ENCODE measurements around the gene TMEM131L.
"Not testable (repeated sequence)": the region's sequence is repeated elsewhere in the genome, so short reads cannot be mapped to it uniquely, and the experiment has no call there.

Gene TMEM131L

DNA sequence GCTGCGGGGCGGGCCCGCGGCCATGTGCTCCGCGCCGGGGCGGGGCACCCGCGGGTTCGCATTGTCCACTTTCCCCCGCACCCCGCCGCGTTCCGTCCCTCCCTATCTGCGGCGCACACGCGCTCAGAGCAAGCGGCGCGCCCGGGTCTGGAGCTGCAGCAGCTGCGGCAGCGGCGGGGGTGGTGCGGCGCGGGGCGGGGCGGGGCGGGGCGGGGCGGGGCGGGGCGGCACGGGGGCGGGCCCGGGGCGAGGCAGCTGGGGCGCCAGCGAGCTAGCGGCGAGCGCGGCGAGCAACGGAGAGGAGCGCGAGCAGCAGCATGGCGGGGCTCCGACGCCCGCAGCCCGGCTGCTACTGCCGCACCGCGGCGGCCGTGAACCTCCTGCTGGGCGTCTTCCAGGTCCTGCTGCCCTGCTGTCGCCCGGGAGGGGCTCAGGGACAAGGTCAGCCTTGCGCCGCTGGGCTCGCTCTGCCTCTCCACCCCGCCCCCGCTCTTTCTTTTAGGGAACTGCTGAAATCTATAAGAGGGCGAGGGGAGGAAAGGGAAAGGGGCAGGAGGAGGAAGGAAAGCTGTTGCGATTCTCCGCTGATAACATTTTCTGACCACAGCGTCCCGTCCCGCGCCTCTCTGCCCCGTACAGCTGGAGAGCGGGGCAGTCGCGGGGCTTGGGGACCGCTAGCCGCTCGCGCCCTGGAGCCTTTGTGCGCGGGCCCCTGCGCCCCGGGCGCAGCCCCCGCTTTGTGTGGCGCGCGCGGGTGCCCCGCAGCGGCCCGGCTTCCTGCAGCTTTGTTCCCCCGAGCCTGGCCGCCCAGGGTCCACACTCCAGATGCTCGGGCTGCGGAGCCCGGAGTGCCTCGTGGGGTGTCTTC lies at the start of gene TMEM131L:
Gene TMEM131L, plus strand, starts transcription at position 280 of the 868 bp plus-strand sequence. Its CDS starts 38 bp downstream, at position 318.
- peak; percentile 71 for DNase-seq

DNA sequence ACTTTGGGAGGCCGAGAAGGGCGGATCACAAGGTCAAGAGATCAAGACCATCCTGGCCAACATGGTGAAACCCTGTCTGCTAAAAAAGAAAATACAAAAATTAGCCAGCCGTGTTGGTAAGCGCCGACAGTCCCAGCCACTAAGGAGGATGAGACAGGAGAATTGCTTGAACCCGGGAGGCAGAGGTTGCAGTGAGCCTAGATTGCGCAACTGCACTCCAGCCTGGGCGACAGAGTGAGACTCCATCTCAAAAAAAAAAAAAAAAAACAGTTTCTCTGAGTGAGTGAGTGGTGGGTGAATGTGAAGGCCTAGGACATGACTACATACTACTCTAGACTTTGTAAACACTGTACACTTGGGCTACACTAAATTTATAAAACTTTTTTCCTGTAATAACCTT lies 49.7 kb upstream of the TMEM131L start:
- not testable (repeated sequence) for DNase-seq

GRCh38 chr4:153418121-153418520 lies 48.0 kb upstream of the TMEM131L start:
- DNase-seq: no peak

DNA sequence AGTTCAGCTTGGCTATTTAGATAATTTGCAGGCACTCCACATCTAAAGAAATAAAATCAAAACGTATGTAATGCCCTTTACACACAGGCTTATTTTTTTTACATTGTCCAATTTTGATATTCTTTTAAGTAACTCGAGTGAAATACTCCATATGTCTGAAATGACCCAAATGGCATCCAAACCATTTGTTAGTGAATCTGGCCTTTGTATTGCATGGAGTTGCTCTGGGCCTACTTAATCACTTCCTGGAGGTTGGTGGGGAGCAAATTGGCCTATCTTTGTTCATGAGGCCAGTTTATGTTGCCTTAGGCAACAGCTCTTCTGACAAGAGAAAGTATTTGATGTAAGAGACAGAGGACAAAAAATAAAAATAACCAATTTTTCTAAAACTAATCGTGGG lies 47.6 kb upstream of the TMEM131L start:
- DNase-seq: no peak

DNA sequence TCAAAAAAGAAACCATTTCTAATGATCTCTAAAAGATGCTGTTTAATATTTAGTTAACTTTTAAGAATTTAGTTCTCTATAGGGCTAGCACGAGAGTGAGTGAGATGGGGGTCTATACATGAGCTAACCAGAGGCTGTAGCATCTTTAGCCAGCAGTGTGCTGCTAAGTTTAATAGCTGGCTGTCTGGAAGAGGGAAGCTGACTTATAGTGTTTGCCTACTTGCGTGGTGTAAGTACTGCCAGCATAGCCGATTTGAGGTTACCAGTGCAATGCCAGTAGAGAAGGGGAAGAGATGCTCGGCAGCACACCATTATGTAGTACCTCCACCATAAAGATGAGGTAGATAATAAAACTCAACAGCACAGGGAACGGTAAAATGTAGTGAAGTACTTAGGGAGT lies 47.1 kb upstream of the TMEM131L start:
- no peak for DNase-seq

- DNase-seq: no peak
Measured at GRCh38 chr4:153419673-153420278, 46.4 kb upstream of the TMEM131L start.

DNA sequence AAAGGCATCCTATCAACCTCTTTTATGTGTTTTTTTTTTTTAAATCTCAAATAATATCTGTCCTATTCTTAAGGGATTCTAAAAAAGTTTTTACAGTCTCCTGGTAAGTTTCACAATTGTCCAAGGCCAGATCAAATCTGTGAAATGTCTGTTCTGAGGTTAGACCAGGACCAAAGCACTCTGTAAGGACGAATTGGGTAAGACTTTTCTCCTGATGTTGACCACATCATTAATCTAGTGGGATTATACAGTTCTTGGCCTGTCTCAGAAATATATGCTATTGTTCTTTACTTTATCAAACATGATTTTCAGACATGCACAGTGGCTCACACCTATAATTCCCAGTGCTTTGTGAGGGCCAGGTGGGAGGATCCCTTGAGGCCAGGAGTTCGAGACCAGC lies 45.8 kb upstream of the TMEM131L start:
- DNase-seq: no peak

GRCh38 chr4:153421941-153422340 lies 44.2 kb upstream of the TMEM131L start:
- no peak for DNase-seq

GRCh38 chr4:153426207-153426885 lies 39.8 kb upstream of the TMEM131L start:
- DNase-seq: no peak

GRCh38 chr4:153427363-153428071 lies 38.6 kb upstream of the TMEM131L start:
- no peak for DNase-seq

DNA sequence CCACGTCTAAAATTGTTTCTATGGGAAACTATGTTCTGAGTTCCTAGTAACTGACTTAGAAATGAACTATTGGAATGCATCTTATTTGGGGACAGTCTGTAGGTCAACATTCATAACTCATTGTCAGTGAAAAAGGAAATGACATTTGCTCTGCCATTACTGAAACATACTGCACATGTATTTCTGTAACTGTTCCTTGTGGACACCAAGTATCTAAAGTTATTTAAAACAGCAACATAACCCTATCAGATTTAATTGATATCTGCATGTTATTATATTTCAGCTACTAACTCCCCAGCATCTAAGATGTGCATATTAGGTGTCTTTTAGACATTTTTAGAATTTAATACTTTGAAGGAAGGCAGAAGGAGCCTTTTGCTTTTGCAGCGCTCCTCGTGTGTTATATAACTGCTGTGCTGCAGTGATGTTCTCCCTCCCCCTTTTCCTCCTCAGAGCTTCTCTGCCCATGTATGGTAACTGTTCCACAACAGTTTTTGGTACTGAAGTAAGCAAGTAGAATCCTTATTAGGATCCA lies 37.2 kb upstream of the TMEM131L start:
- DNase-seq: no peak

DNA sequence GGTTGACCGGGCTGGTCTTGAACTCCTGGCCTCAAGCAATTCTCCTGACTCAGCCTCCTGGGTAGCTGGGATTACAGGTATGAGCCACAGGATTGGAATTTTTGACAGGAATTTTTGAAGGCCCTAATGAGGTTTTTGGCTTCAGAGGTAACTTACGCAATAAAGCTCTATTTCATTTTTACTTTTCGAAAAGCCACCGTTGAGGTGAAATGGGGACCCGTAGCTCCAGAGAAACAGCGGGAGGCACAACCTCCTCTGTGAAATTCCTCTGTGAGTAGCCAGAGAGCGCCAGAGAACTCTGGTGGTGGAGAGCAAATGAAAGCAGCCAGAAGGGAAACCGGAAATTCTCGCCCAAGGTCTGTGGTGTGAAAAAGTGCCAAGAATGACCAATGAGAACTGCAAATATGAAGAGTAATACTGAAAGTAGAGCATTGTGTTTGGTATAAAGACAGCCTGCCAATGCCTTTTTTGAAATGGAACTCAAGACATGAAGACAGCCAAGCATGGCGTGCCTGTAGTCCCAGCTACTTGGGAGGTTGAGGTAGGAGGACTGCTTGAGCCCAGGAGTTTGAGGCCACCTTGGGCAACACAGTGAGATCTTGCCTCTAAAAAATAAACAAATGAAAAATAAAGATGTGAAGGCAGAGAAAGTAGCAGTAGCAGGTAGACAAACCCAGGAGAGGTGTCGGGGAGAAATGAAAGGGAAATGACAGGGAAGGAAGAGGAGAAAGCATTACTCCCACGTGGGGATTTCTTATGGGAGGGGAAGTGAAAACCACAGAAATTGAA lies 33.0 kb upstream of the TMEM131L start:
- DNase-seq: peak; percentile 65

DNA sequence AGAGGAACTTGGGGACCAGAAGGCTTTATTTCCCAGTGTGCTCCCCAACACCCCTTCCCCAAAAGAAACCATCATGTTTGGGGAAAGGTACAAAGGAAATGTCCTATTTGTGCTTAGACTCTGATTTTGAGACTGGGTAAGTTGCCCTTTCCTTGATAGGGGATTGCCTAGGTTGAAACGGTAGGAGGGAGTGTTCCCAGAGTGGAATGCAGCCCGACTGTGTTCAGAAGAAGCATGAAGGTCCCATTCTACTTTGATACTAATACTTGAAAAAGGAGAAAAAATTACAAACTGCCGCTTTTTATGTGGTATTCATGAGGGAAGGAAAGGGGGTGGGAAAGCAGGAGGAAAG lies 32.4 kb upstream of the TMEM131L start:
- DNase-seq: no peak

- no peak for DNase-seq
Measured at GRCh38 chr4:153434190-153434589, 32.0 kb upstream of the TMEM131L start.

GRCh38 chr4:153438916-153439756 lies 27.0 kb upstream of the TMEM131L start:
- DNase-seq: no peak

DNA sequence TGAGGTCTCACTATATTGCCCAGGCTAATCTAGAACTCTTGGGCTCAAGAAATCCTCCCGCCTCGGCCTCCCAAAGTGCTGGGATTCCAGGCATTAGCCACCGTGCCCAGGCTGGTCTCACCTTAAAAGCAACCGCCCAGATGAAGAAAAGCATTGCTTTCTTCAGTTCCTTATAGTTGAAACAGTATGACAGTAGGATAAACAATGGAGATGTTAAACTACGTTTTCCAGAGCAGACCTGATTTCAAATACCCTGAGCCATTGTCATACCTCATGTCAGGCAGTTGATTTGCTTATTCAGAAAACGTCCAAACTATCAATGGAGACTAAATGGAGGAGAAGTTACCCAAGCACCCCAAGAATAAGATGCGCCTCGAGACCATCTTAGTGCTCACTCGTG lies 26.3 kb upstream of the TMEM131L start:
- DNase-seq: no peak

- no peak for DNase-seq
Measured at GRCh38 chr4:153440475-153440874, 25.7 kb upstream of the TMEM131L start.

- DNase-seq: no peak
Measured at GRCh38 chr4:153447175-153447905, 18.8 kb upstream of the TMEM131L start.

DNA sequence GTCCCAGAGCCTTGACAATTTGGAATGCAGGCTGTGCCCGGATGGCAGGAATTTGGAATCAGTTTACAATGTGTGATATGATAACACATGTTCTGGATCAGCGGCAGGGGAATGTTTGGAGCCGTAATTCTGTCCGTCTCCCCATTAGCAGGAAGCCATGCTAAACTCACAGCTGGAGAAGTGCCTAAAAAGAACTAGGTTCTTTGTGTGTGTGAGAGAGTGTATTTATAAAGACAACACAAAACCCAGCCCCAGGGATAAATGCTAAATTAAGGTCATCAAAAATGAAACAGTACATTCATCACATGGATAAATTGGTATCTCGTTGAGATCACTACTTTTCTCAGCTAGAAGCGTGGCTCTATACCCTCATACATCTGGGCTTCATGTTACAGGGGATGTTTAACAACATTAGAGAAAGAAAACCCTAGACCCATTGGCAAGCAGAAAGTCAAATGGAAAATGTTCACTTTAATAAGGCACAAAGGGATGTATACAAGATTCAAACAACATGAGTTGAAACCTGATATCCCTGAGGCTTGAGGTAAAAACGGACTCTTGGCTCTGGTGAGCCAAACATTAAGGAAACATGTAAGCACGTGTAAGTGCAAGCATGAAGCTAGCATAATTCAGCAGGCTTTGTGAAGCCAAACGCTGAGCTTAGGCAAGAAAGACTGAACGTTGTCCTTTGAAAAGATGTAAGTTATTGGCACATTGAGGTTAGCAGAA lies 18.0 kb upstream of the TMEM131L start:
- no peak for DNase-seq

- DNase-seq: no peak
Measured at GRCh38 chr4:153449338-153449737, 16.8 kb upstream of the TMEM131L start.

All from activated CD4-positive, CD25-positive, alpha-beta regulatory T cell treated with anti-CD3 and anti-CD28 coated beads, Interleukin-2, amount 50 U/mL, for 72 hours (primary cell).